Endothelial cell of hepatic sinusoid (primary cell): ENCODE measurements around the gene FKBP1A.

ENCODE experiments used
- in situ Hi-C: cut with HindIII; loops from 2 replicates; pipeline ENCODE4 v1.10.0; 2017; ENCODE audit warnings: low sequenced_read_pairs

The FKBP1A gene

DNA sequence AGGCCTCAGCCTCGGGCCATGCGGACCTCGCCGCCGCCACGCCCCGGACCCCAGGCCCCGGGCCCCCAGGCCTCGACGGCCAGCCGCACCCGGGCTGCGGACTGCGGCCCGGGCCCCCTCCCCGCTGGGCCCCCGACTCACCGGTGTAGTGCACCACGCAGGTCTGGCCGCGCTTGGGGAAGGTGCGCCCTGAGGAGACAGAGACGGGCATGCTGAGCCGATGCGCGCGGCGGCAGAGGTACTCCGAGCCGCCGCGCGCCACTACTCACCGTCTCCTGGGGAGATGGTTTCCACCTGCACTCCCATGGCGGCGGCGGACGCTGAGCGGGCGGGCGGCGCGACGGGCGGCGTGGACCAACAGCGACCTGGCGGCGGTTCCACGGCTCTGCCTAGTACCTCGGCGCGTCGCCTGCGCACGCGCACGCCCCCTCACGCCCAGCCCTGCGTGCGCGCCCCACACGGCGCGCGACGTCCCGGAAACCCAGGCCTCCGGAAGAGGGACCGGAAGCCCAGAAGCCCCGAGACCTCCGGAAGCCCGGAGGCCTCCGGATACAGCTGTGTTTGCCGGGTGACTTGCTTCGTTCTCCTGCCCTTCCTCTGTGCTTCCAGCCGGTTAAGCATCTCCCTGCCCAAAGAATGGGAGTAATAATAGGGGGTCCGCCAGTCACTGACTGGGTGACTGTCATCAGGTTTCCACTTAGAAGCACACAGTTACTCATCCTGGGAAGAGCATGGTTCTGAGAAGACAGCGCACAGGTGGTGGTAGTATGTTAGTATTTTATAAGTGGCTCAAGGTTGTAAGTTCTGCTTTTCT, at the start of gene FKBP1A:
TSS of gene FKBP1A (minus strand) at position 362 of the 814 bp plus-strand sequence. CDS start at position 306, 56 bp downstream.
- in situ Hi-C loops = loop anchor here (5.0 kb wide), 2 partner anchors 44 to 76 kb away; no protein-coding TSS in a partner anchor

- in situ Hi-C loops = no loop called here
Observed at GRCh38 chr20:1442304-1442703, 49.5 kb upstream of the FKBP1A start.

DNA sequence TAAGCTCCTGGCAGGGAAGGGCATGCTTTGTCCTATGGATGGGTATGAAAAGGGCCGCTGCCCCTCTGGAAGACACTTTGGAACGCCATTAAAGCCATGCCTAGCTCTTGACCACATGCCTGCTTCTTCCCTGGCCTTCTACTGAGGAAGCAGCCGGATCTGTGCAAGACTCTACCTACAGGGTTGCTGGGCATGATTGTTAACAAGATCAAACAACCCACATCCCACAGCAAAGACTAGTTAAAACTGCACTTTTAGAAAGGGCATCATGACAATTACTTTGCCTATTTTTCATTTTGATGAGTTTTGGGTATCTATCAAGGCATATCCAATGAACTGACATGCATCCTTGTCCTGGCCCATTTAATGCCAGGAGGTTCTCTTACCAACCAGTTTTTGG, 48.3 kb upstream of the FKBP1A start:
- in situ Hi-C loops = no loop called here

- in situ Hi-C loops = no loop called here
Observed at GRCh38 chr20:1440024-1440423, 47.2 kb upstream of the FKBP1A start.

DNA sequence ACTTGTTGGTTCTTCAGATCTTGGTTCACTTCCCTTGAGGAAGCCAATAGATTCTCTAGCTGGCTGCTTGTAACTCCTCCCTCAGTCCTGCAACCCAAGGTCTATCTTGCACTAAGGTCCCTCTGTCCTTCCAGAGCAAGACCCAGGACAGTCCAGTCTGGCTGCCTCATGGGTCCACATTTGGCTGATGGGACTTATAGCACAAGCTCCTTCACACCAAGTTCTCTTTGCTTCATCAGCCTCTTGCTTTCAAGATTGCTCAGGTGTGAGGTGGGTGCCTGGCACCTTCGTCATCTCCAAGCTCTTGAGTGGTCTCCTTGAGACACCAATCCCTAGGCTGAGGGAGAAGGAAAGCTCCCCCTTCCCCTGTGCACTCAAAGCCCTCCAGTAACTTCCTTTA, 45.5 kb upstream of the FKBP1A start:
- in situ Hi-C loops = loop anchor here (5.0 kb wide), 2 partner anchors 46 to 131 kb away; partner anchors contain the start of gene FKBP1A

- in situ Hi-C loops = loop anchor here (5.0 kb wide), 2 partner anchors 45 to 130 kb away; partner anchors contain the start of gene FKBP1A
Observed at GRCh38 chr20:1437235-1437904, 44.5 kb upstream of the FKBP1A start.

DNA sequence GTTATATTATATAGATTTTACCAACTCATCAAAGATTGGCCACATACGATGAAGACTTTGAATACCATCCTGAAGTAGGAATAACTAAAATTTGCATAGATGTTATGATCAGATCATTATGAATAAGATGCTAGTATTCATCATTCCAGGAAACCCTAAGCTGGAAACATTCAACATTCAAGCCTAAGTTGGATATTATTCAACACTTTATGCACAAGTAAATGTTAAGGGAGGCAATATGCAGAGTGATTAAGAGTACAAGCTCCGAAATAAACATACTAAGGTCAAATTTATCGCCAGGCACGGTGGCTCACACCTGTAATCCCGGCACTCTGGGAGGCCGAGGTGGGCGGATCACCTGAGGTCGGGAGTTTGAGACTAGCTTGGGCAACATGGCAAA, 43.4 kb upstream of the FKBP1A start:
- in situ Hi-C loops = loop anchor here (5.0 kb wide), 2 partner anchors 44 to 129 kb away; partner anchors contain the start of gene FKBP1A

- in situ Hi-C loops = loop anchor here (5.0 kb wide), 2 partner anchors 43 to 128 kb away; partner anchors contain the start of gene FKBP1A
Observed at GRCh38 chr20:1435337-1435699, 42.5 kb upstream of the FKBP1A start.

- in situ Hi-C loops = loop anchor here (5.0 kb wide), 2 partner anchors 42 to 127 kb away; partner anchors contain the start of gene FKBP1A
Observed at GRCh38 chr20:1434571-1435336, 41.9 kb upstream of the FKBP1A start.

DNA sequence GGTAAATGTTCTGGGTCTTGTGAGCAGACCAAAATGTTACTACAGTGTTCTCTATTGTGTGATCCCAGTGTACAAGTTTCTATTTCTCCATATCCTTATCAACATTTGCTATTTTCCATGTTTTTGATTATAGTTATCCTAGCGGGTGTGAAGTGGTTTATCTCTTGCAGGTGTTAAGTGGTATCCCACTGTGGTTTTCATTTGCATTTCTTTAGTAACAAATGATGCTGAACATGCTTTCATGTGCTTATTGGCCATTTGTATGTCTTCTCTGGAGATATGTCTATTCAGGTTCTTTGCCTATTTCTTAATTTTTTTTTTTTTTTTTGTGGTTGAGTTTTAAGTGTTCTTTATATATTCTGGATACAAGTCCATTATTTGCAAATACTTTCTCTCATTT, 38.3 kb upstream of the FKBP1A start:
- in situ Hi-C loops = no loop called here

DNA sequence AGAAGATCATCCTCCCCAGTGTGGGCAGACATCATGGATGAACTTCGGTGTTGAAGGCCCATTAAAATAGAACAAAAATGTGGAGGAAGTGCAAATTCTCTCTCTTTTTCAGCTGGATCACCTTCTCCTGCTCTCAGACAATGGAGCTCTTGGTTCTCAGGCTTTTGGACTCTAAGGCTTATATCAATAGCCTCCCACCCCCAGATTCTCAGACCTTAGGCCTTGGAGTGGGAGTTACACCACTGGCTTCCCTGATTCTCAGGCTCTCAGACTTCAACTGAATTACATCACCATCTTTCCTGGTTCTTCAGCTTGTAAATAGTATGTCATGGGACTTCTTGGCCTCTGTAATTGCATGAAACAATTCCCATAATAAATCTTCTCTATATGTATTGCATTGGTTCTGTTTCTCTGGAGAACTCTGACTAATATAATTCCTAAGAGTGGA, 37.2 kb upstream of the FKBP1A start:
- in situ Hi-C loops = no loop called here

GRCh38 chr20:1429143-1429728, 36.4 kb upstream of the FKBP1A start:
- in situ Hi-C loops = no loop called here

GRCh38 chr20:1427457-1428054, 34.7 kb upstream of the FKBP1A start:
- in situ Hi-C loops = no loop called here

DNA sequence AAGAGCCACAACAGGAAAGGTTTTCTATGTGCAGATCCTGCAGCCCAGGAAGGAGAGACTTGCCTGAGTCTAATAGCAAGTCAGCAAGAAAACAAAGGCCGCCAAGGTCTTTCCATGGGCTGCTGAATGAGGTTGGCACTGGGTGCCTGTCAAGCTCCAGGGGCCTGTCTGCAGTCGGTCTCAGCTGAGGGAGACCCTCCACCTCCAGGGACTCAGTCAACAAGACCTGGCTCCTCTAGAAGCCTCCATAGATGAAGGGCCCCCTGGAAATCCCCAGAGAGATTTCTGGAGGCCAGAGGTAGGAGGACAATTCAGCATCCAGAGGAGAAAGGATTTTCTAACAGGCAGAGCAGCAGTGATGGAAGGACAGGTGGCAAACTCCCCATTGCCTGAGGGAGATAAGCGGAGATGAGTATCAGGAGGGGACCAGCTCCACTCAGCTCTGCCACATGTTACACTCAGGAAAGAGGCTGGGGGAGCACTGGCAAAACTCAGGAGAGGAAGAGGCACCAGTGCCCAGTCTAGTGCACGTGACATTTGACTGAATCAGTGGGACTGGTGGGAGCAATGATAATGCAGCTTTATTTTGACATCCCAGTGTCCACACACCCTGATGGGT, 33.5 kb upstream of the FKBP1A start:
- in situ Hi-C loops = no loop called here

DNA sequence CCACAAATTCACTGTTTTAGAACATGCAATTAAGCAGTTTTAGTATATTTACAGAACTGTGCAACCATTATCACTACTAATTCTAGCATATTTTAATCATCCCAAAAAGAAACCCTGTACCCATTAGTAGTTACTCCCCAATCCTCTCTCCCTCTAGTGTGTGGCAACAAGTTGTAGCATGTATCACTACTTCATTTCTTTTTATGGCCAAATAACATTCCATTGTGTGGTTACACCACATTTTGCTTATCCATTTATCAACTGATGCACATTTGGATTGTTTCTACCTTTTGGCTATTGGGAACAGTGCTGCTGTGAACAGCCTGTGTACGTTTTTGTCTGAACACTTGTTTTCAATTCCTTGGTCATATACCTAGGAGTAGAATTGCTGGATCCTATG, 31.5 kb upstream of the FKBP1A start:
- in situ Hi-C loops = no loop called here

GRCh38 chr20:1423625-1424106, 30.8 kb upstream of the FKBP1A start:
- in situ Hi-C loops = no loop called here

- in situ Hi-C loops = no loop called here
Observed at GRCh38 chr20:1423206-1423605, 30.4 kb upstream of the FKBP1A start.

- in situ Hi-C loops = no loop called here
Observed at GRCh38 chr20:1422753-1423152, 29.9 kb upstream of the FKBP1A start.

DNA sequence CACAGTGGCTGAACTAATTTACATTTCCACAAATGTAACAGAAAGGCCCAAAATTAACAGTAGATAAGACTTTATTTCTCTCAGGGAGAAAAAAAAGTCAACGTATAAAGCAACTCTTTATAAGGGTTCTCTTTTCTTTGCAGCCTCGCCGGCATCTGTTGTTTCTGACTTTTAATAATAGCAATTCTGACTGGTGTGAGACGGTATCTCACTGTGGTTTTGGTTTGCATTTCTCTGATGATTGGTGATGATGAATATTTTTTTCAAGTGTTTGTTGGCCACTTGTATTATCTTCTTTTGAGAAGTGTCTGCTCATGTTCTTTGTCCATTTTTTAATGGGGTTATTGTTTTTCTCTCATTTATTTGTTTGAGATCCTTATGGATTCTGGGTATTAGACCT, 27.2 kb upstream of the FKBP1A start:
- in situ Hi-C loops = no loop called here

DNA sequence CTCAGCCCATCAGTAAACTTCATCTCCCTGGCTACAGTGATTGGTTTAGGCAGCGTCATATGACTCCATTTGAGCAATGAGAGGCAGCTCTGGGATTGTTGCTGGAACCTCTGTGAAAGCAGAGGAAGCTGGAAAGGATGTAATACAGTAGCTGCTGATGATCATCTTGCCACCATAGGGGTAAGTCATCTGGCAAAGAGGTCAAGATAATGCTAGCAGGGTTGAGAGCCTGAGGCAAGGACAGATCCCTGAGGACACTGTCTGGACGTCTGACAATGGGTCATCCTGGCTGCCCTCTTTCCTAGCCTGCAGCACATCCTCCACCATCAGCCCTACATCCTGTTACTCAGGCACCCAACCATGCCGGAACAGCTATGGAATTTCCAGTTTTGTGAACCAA, 25.5 kb upstream of the FKBP1A start:
- in situ Hi-C loops = no loop called here
